Spleen (tissue), 11 donors: ENCODE data around the gene GMEB2. TPM values are rescaled to one million over a fixed set of nuclear protein-coding genes. Genes with fewer than 3 reads are reported as not detected.
A peak's percentile ranks its signal among the peaks of the same experiment; 100 is the strongest.

ENCODE experiments used
- DNase-seq: peaks from one replicate; pipeline ENCODE4 v3.0.0-alpha.2; 2020
- H3K27ac ChIP-seq, 8 donors: fragments of 200-600 bp; sonication (generic) in 7 of 8; 1 replicate in 4 of 8; 2 replicates in 4 of 8; pipeline versions ENCODE4 v1.5.0 to v1.8.0; 2016 to 2021; ENCODE audit warnings: inconsistent platforms in 4 of 8, mild to moderate bottlenecking in 4 of 8, moderate library complexity in 1 of 8
- H3K27me3 ChIP-seq, 7 donors: fragments of 200-600 bp; sonication (generic) in 6 of 7; replicated peaks in 1 of 7; 1 replicate in 4 of 7; 2 replicates in 3 of 7; pipeline versions ENCODE4 v1.5.0 to v1.8.0; 2016 to 2021; ENCODE audit warnings: inconsistent platforms in 3 of 7, mild to moderate bottlenecking in 1 of 7
- H3K36me3 ChIP-seq, 6 donors: fragments of 200-600 bp; sonication (generic) in 5 of 6; 1 replicate in 4 of 6; 2 replicates in 2 of 6; pipeline versions ENCODE4 v1.5.0 to v1.8.0; 2016 to 2021; ENCODE audit warnings: inconsistent platforms in 2 of 6
- H3K4me1 ChIP-seq, 6 donors: fragments of 200-600 bp; sonication (generic) in 5 of 6; 1 replicate in 3 of 6; 2 replicates in 3 of 6; pipeline versions ENCODE4 v1.5.0 to v1.8.0; 2016 to 2021; ENCODE audit warnings: inconsistent platforms in 3 of 6
- H3K4me3 ChIP-seq, 8 donors: fragments of 200-600 bp; sonication (generic) in 7 of 8; 1 replicate in 4 of 8; 2 replicates in 4 of 8; pipeline versions ENCODE4 v1.5.0 to v1.8.0; 2016 to 2021; ENCODE audit warnings: inconsistent platforms in 4 of 8, mild to moderate bottlenecking in 4 of 8, moderate library complexity in 2 of 8
- H3K9me3 ChIP-seq, 8 donors: fragments of 200-600 bp; sonication (generic) in 7 of 8; 1 replicate in 4 of 8; 2 replicates in 4 of 8; pipeline versions ENCODE4 v1.5.0 to v1.8.0; 2016 to 2021; ENCODE audit warnings: inconsistent platforms in 4 of 8
- CTCF ChIP-seq, 11 experiments: fragments of 200-600 bp in 7 of 11; fragments of 450-650 bp in 4 of 11; sonication (generic) in 4 of 11; IDR thresholded peaks in 8 of 11; conservative IDR thresholded peaks in 3 of 11; 1 replicate in 7 of 11; 2 replicates in 4 of 11; pipeline versions ENCODE4 v1.4.0 to v1.8.0; 2016 to 2021; ENCODE audit warnings: antibody characterized with exemption in 11 of 11, inconsistent platforms in 4 of 11, mild to moderate bottlenecking in 1 of 11
- POLR2A ChIP-seq, 3 donors: fragments of 450-650 bp; IDR thresholded peaks; one replicate each; pipeline ENCODE4 v1.5.1; 2017; ENCODE audit warnings: antibody characterized with exemption in 3 of 3, mild to moderate bottlenecking in 1 of 3
- POLR2AphosphoS5 ChIP-seq, 3 donors: sonication (generic); formaldehyde crosslinking; IDR thresholded peaks; one replicate each; pipeline ENCODE4 v1.5.1; 2017; ENCODE audit warnings: antibody characterized with exemption in 3 of 3
- WGBS, 5 donors: extraction: QIAGEN DNeasy Blood & Tissue Kit in 3 of 5; methylation state at CpG; one replicate each; pipeline versions ENCODE4 v1.1.5 to v1.1.7; 2013 to 2018; 5-methylcytosine and 5-hydroxymethylcytosine counted together
- intact Hi-C: fragments of 100-400 bp; cut with DNase I; formaldehyde crosslinking; loops from one replicate; pipeline ENCODE4 v1.15.0; 2023; ENCODE audit warnings: low total_unique reads
- polyA plus RNA-seq, 3 donors: library from polyadenylated mRNA; stranded (reverse); fragments of 200-250 nt; gene quantifications; one replicate each; pipeline ENCODE4 v1.2.1, GENCODE V29; 2013
- total RNA-seq, 7 donors: library from RNA; depleted of rRNA in 3 of 7; stranded (reverse); fragments of >200 nt in 3 of 7; fragmentation: NEBNext Ultra II Directional in 4 of 7; extraction: Animal tissue kit (Norgen Biotek cat#: 25700) in 4 of 7; gene quantifications; one replicate each; pipeline versions ENCODE4 v1.1.0 to v1.2.1, GENCODE V29; 2016 to 2021
- donor health status: healthy with polysubstance abuse.
- donor health status: DM: no; HTN: no; CAD: no; lungs with moderate emphysema.
- donor health status: DM: no; HTN: no; CAD: no.
- donor health status: Bipolar disorder and iron deficiency.
- donor health status: healthy.
- donor health status: DM: no; HTN: no; CAD: no.
- donor health status: DM: yes; HTN: yes; CAD: no.

GMEB2 gene
- total and polyA plus RNA-seq, 10 donors, result 8.6 to 15.0 (median 12.5) TPM

GRCh38 chr20:63539441-63540370, 87.2 kb downstream of the GMEB2 start:
- DNase-seq, result no peak

GRCh38 chr20:63539092-63539430, 87.8 kb downstream of the GMEB2 start:
- Histone ChIP-seq H3K4me1 (peaks cover 26 to 95% (median 69%) of the 10 kb centered on the region in 6 donors), H3K4me3 (no peak overlapping the region), H3K36me3 (no peaks in the 10 kb centered on the region), H3K9me3 (no peaks in the 10 kb centered on the region), H3K27me3 (peaks cover 0 to 10% (median 0%) of the 10 kb centered on the region in 7 donors), H3K27ac (peak overlapping the region in 5 of 8 donors; percentile 77 to 89 (median 87))
- TF ChIP-seq POLR2AphosphoS5 (IDR thresholded peaks at IDR 0.05) (peak in 1 of 3 donors; percentile 7), POLR2A (IDR thresholded peaks at IDR 0.05) (no peak)
- intact Hi-C loops, result loop anchor here (5.0 to 10.0 kb wide), 2 partner anchors 116 to 433 kb away; partner anchors contain the start of genes RTEL1 and STMN3
- WGBS, 5 donors, result 47 to 76% (median 66%) methylated on average over 12 of the region's 12 CpGs
- no peak for DNase-seq

More at GRCh38 chr20:63539441-63540370, 87.2 kb downstream of the GMEB2 start:
- Histone ChIP-seq H3K27ac (peak overlapping the region in 1 of 8 donors; percentile 88), H3K4me1 (peaks cover 26 to 90% (median 66%) of the 10 kb centered on the region in 6 donors), H3K27me3 (peaks cover 0 to 8% (median 0%) of the 10 kb centered on the region in 7 donors), H3K9me3 (no peaks in the 10 kb centered on the region), H3K4me3 (no peak overlapping the region), H3K36me3 (no peaks in the 10 kb centered on the region)
- intact Hi-C loops, result loop anchor here (5.0 to 10.0 kb wide), 2 partner anchors 115 to 433 kb away; partner anchors contain the start of genes RTEL1 and STMN3
- WGBS, 5 donors, result 82 to 95% (median 87%) methylated on average over 15 to 29 of the region's 29 CpGs
- TF ChIP-seq POLR2AphosphoS5 (IDR thresholded peaks at IDR 0.05) (peak in 1 of 3 donors; percentile 7), CTCF (IDR thresholded peaks at IDR 0.05 in 8 of 11, conservative IDR thresholded peaks at IDR 0.05 in 3 of 11) (no peak)

- Histone ChIP-seq H3K27ac (peak overlapping the region in 7 of 8 donors; percentile 74 to 89 (median 87)), H3K4me3 (peak overlapping the region in 5 of 8 donors; percentile 36 to 67 (median 41)), H3K36me3 (no peaks in the 10 kb centered on the region), H3K9me3 (no peaks in the 10 kb centered on the region), H3K4me1 (peaks cover 25 to 89% (median 69%) of the 10 kb centered on the region in 6 donors), H3K27me3 (peaks cover 0 to 15% (median 0%) of the 10 kb centered on the region in 7 donors)
- whole genome bisulfite sequencing, 5 donors, result 24 to 47% (median 37%) methylated on average over 18 to 27 of the region's 27 CpGs
- intact Hi-C loops, result loop anchor here (5.0 to 10.0 kb wide), 2 partner anchors 116 to 434 kb away; partner anchors contain the start of genes RTEL1 and STMN3
- no peak for DNase-seq
- TF ChIP-seq CTCF (IDR thresholded peaks at IDR 0.05 in 8 of 11, conservative IDR thresholded peaks at IDR 0.05 in 3 of 11), result peak in 5 of 11 experiments; percentile 30 to 60 (median 42)
- TF ChIP-seq POLR2A (IDR thresholded peaks at IDR 0.05), result no peak
Measured at GRCh38 chr20:63538204-63539091, 88.5 kb downstream of the GMEB2 start.

Other genes with a start within 250 kb of the GMEB2 start
- 1 to 10 TPM in 2 of 7 donors, under 1 TPM in 3, not detected in 2; 0.26 to 3.5 (median 0.65) TPM for gene KCNQ2, start 154.4 kb downstream of the GMEB2 start, total RNA-seq
- gene KCNQ2, start 154.4 kb downstream of the GMEB2 start, polyA plus RNA-seq, result under 1 TPM; 0.13 to 0.39 (median 0.39) TPM
- 1 to 10 TPM in 3 of 7 donors, under 1 TPM in 4; 0.39 to 1.4 (median 0.54) TPM for gene EEF1A2, start 128.0 kb downstream of the GMEB2 start, total RNA-seq
- under 1 TPM; 0.48 to 0.57 (median 0.53) TPM for gene EEF1A2, start 128.0 kb downstream of the GMEB2 start, polyA plus RNA-seq
- gene PPDPF, start 106.3 kb downstream of the GMEB2 start, total RNA-seq, result 100 to 1,000 TPM in 4 of 7 donors, 10 to 100 TPM in 3; 68.8 to 167 (median 105) TPM
- gene PPDPF, start 106.3 kb downstream of the GMEB2 start, polyA plus RNA-seq, result 100 to 1,000 TPM; 123 to 275 (median 186) TPM
- gene PTK6, start 89.7 kb downstream of the GMEB2 start, total RNA-seq, result 1 to 10 TPM in 1 of 7 donors, under 1 TPM in 6; 0.20 to 1.0 (median 0.77) TPM
- under 1 TPM; 0.55 to 0.72 (median 0.64) TPM for gene PTK6, start 89.7 kb downstream of the GMEB2 start, polyA plus RNA-seq
- gene SRMS, start 79.4 kb downstream of the GMEB2 start, total RNA-seq, result 1 to 10 TPM in 4 of 7 donors, under 1 TPM in 1, not detected in 2; 0.46 to 1.5 (median 1.2) TPM
- under 1 TPM; 0.07 to 0.19 (median 0.12) TPM for gene SRMS, start 79.4 kb downstream of the GMEB2 start, polyA plus RNA-seq
- 1 to 10 TPM in 4 of 7 donors, under 1 TPM in 3; 0.33 to 2.0 (median 1.0) TPM for gene FNDC11, start 72.9 kb downstream of the GMEB2 start, total RNA-seq
- gene FNDC11, start 72.9 kb downstream of the GMEB2 start, polyA plus RNA-seq, result 1 to 10 TPM in 1 of 3 donors, under 1 TPM in 2; 0.91 to 1.8 (median 0.98) TPM
- 100 to 1,000 TPM in 1 of 7 donors, 10 to 100 TPM in 6; 56.5 to 120 (median 66.0) TPM for gene HELZ2, start 52.9 kb downstream of the GMEB2 start, total RNA-seq
- 10 to 100 TPM in 1 of 3 donors, 1 to 10 TPM in 2; 4.3 to 21.2 (median 5.7) TPM for gene HELZ2, start 52.9 kb downstream of the GMEB2 start, polyA plus RNA-seq
- gene STMN3, start 26.3 kb upstream of the GMEB2 start, total RNA-seq, result 10 to 100 TPM; 16.1 to 57.0 (median 44.0) TPM
- gene STMN3, start 26.3 kb upstream of the GMEB2 start, polyA plus RNA-seq, result 10 to 100 TPM; 21.2 to 38.9 (median 24.6) TPM
- gene RTEL1, start 31.2 kb upstream of the GMEB2 start, total RNA-seq, result 10 to 100 TPM; 36.4 to 49.8 (median 43.2) TPM
- 10 to 100 TPM in 2 of 3 donors, 1 to 10 TPM in 1; 7.3 to 23.1 (median 19.1) TPM for gene RTEL1, start 31.2 kb upstream of the GMEB2 start, polyA plus RNA-seq
- gene TNFRSF6B, start 69.6 kb upstream of the GMEB2 start, total RNA-seq, result 100 to 1,000 TPM in 1 of 7 donors, 10 to 100 TPM in 5, 1 to 10 TPM in 1; 8.9 to 104 (median 41.0) TPM
- gene TNFRSF6B, start 69.6 kb upstream of the GMEB2 start, polyA plus RNA-seq, result 10 to 100 TPM; 12.3 to 28.1 (median 23.8) TPM
- gene ARFRP1, start 80.9 kb upstream of the GMEB2 start, total RNA-seq, result 10 to 100 TPM; 36.7 to 84.2 (median 60.8) TPM
- gene ARFRP1, start 80.9 kb upstream of the GMEB2 start, polyA plus RNA-seq, result 100 to 1,000 TPM in 1 of 3 donors, 10 to 100 TPM in 2; 64.5 to 118 (median 83.8) TPM
- gene ZGPAT, start 80.9 kb upstream of the GMEB2 start, total RNA-seq, result 10 to 100 TPM; 23.6 to 45.7 (median 38.1) TPM
- gene ZGPAT, start 80.9 kb upstream of the GMEB2 start, polyA plus RNA-seq, result 10 to 100 TPM; 27.6 to 72.8 (median 50.0) TPM
- gene LIME1, start 109.6 kb upstream of the GMEB2 start, total RNA-seq, result 10 to 100 TPM; 24.0 to 93.4 (median 39.0) TPM
- gene LIME1, start 109.6 kb upstream of the GMEB2 start, polyA plus RNA-seq, result 10 to 100 TPM; 56.2 to 96.6 (median 80.4) TPM
- gene SLC2A4RG, start 112.7 kb upstream of the GMEB2 start, total RNA-seq, result 100 to 1,000 TPM in 1 of 7 donors, 10 to 100 TPM in 6; 39.9 to 107 (median 64.8) TPM
- gene SLC2A4RG, start 112.7 kb upstream of the GMEB2 start, polyA plus RNA-seq, result 10 to 100 TPM; 27.5 to 44.0 (median 34.3) TPM
- gene ZBTB46, start 204.2 kb upstream of the GMEB2 start, total RNA-seq, result 10 to 100 TPM; 27.6 to 76.5 (median 35.9) TPM
- gene ZBTB46, start 204.2 kb upstream of the GMEB2 start, polyA plus RNA-seq, result 10 to 100 TPM in 1 of 3 donors, 1 to 10 TPM in 2; 3.6 to 14.7 (median 4.7) TPM
- gene ABHD16B, start 234.4 kb upstream of the GMEB2 start, total RNA-seq, result not detected
- gene ABHD16B, start 234.4 kb upstream of the GMEB2 start, polyA plus RNA-seq, result under 1 TPM; 0.49 to 0.86 (median 0.57) TPM
- 100 to 1,000 TPM in 1 of 7 donors, 10 to 100 TPM in 6; 66.3 to 102 (median 92.1) TPM for gene TPD52L2, start 238.2 kb upstream of the GMEB2 start, total RNA-seq
- gene TPD52L2, start 238.2 kb upstream of the GMEB2 start, polyA plus RNA-seq, result 10 to 100 TPM; 60.2 to 94.6 (median 63.5) TPM